HEK293 (cell line): ENCODE measurements around the gene MARK3.

ENCODE experiments used
- CTCF ChIA-PET: fragments of 350-600 bp; formaldehyde crosslinking; extraction: SDS; loops from one replicate; lab custom pipeline; 2021; ENCODE audit warnings: antibody characterized with exemption; lab: Yijun Ruan, JAX
- POLR2A ChIA-PET: fragments of 300-600 bp; formaldehyde crosslinking; extraction: SDS; loops from one replicate; lab custom pipeline; 2020; ENCODE audit warnings: antibody characterized with exemption, inconsistent platforms; lab: Yijun Ruan, JAX
- H3K27ac ChIP-seq: fragments of 200-500 bp; sonication (Bioruptor generic); 2 replicates; pipeline ENCODE4 v1.5.1; 2014; ENCODE audit warnings: low read depth, low read length, control low read depth, inconsistent platforms; ENCODE audit errors: extremely low read depth
- H3K36me3 ChIP-seq, 2 experiments: fragments of 200-500 bp in 1 of 2; sonication (Bioruptor generic) in 1 of 2; 1 replicate in 1 of 2; 2 replicates in 1 of 2; pipeline ENCODE4 v1.5.1; 2014 to 2017; ENCODE audit warnings: inconsistent platforms in 2 of 2, low read length in 2 of 2; ENCODE audit not compliant: control insufficient read depth in 2 of 2, insufficient read depth in 1 of 2
- H3K4me1 ChIP-seq: fragments of 200-500 bp; sonication (Bioruptor generic); 2 replicates; pipeline ENCODE4 v1.5.1; 2014; ENCODE audit warnings: mild to moderate bottlenecking, low read length, inconsistent platforms; ENCODE audit not compliant: control insufficient read depth, insufficient read depth
- H3K4me3 ChIP-seq: 2 replicates; pipeline ENCODE4 v1.5.1; 2011; ENCODE audit warnings: low read depth, mild to moderate bottlenecking, control low read depth, low read length, moderate library complexity
- H3K9me3 ChIP-seq: fragments of 200-500 bp; sonication (Bioruptor generic); 2 replicates; pipeline ENCODE4 v1.5.1; 2014; ENCODE audit warnings: low read depth, low read length, inconsistent platforms; ENCODE audit not compliant: control insufficient read depth, insufficient read depth
- KLF1 ChIP-seq: fragments of 450-650 bp; formaldehyde crosslinking; IDR thresholded peaks from 2 replicates; pipeline ENCODE4 v1.5.1; 2016; ENCODE audit warnings: missing biosample characterization, missing genetic modification characterization
- MYNN ChIP-seq: fragments of 450-650 bp; formaldehyde crosslinking; IDR thresholded peaks from 2 replicates; pipeline ENCODE4 v1.5.1; 2016; ENCODE audit warnings: missing biosample characterization, missing genetic modification characterization, borderline replicate concordance
- ZBTB6 ChIP-seq: fragments of 450-650 bp; formaldehyde crosslinking; IDR thresholded peaks from 2 replicates; pipeline ENCODE4 v1.5.1; 2017; ENCODE audit warnings: missing biosample characterization, missing genetic modification characterization
- ZBTB7A ChIP-seq: fragments of 450-650 bp; formaldehyde crosslinking; IDR thresholded peaks from 2 replicates; pipeline ENCODE4 v1.5.1; 2016; ENCODE audit warnings: low read depth, missing biosample characterization, missing genetic modification characterization
- ZNF157 ChIP-seq: fragments of 450-650 bp; formaldehyde crosslinking; IDR thresholded peaks from 2 replicates; pipeline ENCODE4 v1.5.1; 2016; ENCODE audit warnings: missing biosample characterization, missing genetic modification characterization
- ZNF266 ChIP-seq: fragments of 450-650 bp; formaldehyde crosslinking; IDR thresholded peaks from 2 replicates; pipeline ENCODE4 v1.5.1; 2016; ENCODE audit warnings: missing biosample characterization, missing genetic modification characterization, low read depth
- ZNF274 ChIP-seq, 2 experiments: fragments of 200-500 bp in 1 of 2; fragments of 450-650 bp in 1 of 2; sonication (Bioruptor generic) in 1 of 2; formaldehyde crosslinking in 1 of 2; IDR thresholded peaks; 2 replicates each; pipeline versions ENCODE4 v1.5.1 to v1.6.1; 2014 to 2016; ENCODE audit warnings: borderline replicate concordance in 1 of 2, inconsistent platforms in 1 of 2, low read length in 1 of 2, missing biosample characterization in 1 of 2, missing genetic modification characterization in 1 of 2
- ZNF324 ChIP-seq: fragments of 450-650 bp; formaldehyde crosslinking; IDR thresholded peaks from 2 replicates; pipeline ENCODE4 v1.5.1; 2016; ENCODE audit warnings: missing biosample characterization, missing genetic modification characterization
- ZNF341 ChIP-seq: fragments of 450-650 bp; formaldehyde crosslinking; IDR thresholded peaks from 2 replicates; pipeline ENCODE4; 2016; ENCODE audit warnings: low read depth, missing biosample characterization, missing genetic modification characterization
- ZNF391 ChIP-seq: fragments of 450-650 bp; formaldehyde crosslinking; IDR thresholded peaks from 2 replicates; pipeline ENCODE4 v1.5.1; 2016; ENCODE audit warnings: low read depth, missing biosample characterization, missing genetic modification characterization, borderline replicate concordance
- ZNF394 ChIP-seq: fragments of 450-650 bp; formaldehyde crosslinking; IDR thresholded peaks from 2 replicates; pipeline ENCODE4 v1.5.1; 2016; ENCODE audit warnings: missing biosample characterization, missing genetic modification characterization, mild to moderate bottlenecking, moderate library complexity, borderline replicate concordance
- ZNF513 ChIP-seq: fragments of 450-650 bp; IDR thresholded peaks from 2 replicates; pipeline ENCODE4 v1.5.1; 2018; ENCODE audit warnings: missing biosample characterization, missing genetic modification characterization
- ZNF585B ChIP-seq: fragments of 450-650 bp; formaldehyde crosslinking; IDR thresholded peaks from 2 replicates; pipeline ENCODE4 v1.5.1; 2016; ENCODE audit warnings: missing biosample characterization, missing genetic modification characterization
- ZNF670 ChIP-seq: fragments of 450-650 bp; formaldehyde crosslinking; IDR thresholded peaks from 2 replicates; pipeline ENCODE4 v1.5.1; 2016; ENCODE audit warnings: missing biosample characterization, missing genetic modification characterization, low read depth
- ZNF777 ChIP-seq: fragments of 450-650 bp; formaldehyde crosslinking; IDR thresholded peaks from 2 replicates; pipeline ENCODE4 v1.5.1; 2017; ENCODE audit warnings: missing biosample characterization, missing genetic modification characterization, borderline replicate concordance
- ZXDB ChIP-seq: fragments of 450-650 bp; formaldehyde crosslinking; IDR thresholded peaks from 2 replicates; pipeline ENCODE4 v1.5.1; 2016; ENCODE audit warnings: missing biosample characterization, missing genetic modification characterization
- TF ChIP-seq, protein P1 (sequence below): fragments of 450-650 bp; formaldehyde crosslinking; IDR thresholded peaks from 2 replicates; pipeline ENCODE4 v1.5.1; 2017; ENCODE audit warnings: missing biosample characterization, missing genetic modification characterization
- TF ChIP-seq, protein P2 (sequence below): fragments of 450-650 bp; formaldehyde crosslinking; IDR thresholded peaks from 2 replicates; pipeline ENCODE4 v1.5.1; 2016; ENCODE audit warnings: missing biosample characterization, missing genetic modification characterization, borderline replicate concordance

The MARK3 gene

DNA sequence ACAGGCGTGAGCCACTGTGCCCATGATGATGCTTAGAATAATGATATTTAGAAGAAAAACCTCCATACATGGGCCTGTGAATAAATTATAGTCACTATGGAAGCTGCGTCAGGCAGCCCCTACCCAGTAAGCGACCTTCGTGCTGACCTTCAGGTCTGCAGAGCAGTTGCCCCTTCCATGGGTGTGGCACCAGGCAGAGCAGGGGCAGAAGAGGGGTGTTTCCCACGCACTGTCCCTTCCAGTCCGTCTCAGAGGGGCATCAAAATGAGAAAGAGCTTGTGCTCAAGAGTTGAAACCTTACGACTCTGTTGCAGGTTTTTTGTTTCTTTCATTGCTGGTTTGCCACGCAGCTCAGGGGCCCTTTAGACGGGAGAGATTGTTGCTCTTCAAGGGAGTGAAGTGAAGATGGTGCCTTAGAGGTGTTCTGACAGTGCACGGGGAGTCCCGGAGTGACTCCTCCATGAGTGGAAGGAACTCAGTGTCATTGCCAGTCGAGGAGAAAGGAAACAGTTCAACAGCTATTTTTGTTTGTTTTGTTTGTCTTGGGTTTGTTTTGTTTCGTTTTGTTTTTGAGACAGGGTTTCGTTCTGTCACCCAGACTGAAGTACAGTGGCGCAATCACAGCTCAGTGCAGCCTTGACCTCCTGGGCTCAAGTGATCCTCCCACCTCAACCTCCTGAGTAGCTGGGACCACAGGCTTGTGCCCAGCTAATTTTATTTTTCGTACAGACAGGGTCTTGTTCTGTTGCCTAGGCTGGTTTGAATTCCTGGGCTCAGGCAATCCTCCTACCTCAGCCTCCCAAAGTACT, 123.5 kb downstream of the MARK3 start (continued):
- TF ChIP-seq, protein P1, sequence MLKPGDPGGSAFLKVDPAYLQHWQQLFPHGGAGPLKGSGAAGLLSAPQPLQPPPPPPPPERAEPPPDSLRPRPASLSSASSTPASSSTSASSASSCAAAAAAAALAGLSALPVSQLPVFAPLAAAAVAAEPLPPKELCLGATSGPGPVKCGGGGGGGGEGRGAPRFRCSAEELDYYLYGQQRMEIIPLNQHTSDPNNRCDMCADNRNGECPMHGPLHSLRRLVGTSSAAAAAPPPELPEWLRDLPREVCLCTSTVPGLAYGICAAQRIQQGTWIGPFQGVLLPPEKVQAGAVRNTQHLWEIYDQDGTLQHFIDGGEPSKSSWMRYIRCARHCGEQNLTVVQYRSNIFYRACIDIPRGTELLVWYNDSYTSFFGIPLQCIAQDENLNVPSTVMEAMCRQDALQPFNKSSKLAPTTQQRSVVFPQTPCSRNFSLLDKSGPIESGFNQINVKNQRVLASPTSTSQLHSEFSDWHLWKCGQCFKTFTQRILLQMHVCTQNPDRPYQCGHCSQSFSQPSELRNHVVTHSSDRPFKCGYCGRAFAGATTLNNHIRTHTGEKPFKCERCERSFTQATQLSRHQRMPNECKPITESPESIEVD (tag by site-specific recombination), result no peak
- TF ChIP-seq ZNF394 (tag by site-specific recombination) (no peak), ZNF266 (tag by site-specific recombination) (no peak), ZBTB7A (tag by site-specific recombination) (no peak), ZNF670 (no peak), MYNN (tag by site-specific recombination) (no peak)
- TF ChIP-seq, all 188 proteins: peak for 0

DNA sequence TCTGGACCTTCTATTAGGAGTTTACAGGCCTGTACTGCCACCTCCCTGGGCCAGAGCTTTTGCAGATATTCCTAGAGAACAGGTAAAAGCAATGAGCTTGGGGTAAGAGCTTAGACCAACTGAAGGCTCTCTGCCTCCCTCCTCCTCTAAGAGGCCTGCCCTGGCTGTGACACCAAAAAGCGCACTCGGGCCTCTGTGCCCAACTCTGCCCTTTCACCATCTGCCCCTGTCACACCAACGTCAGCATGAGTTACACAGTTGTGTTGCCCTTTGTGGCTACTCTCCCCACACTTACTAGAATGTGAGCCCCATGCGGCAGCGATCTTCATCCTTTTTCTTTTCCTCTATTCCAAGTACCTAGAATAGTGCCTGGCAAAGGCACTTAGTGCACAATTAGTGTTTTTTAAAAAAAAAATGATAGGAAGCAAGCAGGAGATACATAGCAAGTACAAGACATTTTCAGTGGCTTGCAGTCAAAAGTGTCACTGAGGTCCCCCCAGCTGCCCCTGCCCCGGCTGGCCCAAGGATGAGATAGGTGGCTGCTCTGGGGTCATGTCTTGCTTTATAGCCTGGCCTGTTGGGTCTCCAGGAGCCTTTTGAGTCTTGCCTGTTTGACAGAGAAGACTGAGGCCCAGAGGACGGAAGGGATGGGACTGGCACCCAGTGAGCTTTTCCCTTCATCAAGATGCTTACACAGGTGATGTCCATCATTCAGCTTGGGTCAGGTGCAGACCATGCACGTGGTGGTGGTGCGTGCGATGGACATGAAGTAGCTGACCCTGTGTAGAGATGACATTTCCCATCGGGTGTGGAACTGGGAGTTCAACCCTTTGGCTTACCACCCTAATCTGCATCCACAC, 124.9 kb downstream of the MARK3 start:
- H3K36me3 ChIP-seq, result peaks cover 3 to 53% of the 10 kb centered on the region in 2 experiments; a peak in 2 of 3 replicates
- CTCF ChIA-PET, result interaction anchor here (0.7 to 1.1 kb wide), 2 partner anchors 9 to 32 kb away, joined by 4 to 5 read pairs; no protein-coding TSS in a partner anchor

DNA sequence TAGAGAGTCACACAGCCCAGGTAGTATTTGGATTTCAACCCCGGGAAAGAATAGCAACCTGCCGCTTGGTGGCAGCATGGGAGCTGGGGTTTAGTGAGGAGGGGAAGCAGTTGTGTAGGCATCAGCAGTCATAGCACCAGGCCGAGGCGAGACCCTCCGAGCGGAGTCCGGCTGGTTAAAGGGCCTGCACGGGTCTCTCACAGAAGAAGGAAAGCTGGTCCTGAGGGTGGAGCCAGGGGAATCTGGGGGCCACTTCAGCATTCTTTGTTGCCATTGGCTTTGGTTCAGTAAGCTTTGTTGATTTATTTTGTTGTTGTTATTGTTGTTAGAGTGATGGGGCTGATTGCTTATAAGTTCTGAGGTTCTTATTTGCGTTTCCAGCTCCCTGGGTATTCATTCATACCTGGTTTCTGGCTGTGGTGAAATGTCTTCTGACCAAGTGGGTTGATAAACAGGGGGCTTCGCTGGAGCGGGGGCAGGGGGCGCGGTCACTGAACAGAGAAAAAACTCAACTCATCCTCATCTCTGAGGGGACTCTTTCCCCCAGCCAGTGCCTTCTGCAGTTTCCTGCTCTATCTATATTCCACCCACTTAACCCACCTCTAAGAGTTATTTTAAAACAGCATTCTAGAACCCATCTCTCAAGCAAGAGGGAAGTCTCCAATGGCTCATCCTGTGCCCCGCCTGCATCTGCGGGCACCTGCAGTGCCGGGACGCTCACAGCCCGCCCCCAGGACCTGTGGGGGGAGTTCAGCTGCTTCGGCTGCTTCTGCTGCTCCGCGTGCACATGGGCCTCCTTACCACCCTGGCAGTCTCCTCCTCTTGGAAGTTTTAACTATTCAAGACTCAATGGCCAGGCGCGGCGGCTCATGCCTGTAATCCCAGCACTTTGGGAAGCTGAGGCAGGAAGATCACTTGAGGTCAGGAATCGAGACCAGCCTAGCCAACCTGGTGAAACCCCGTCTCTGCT, 125.8 kb downstream of the MARK3 start:
- CTCF ChIA-PET, result interaction anchor here (0.7 to 1.6 kb wide), 5 partner anchors 8 to 1591 kb away, joined by 3 to 5 read pairs (median 4); no protein-coding TSS in a partner anchor
- POLR2A ChIA-PET, result interaction anchor here (1.0 kb wide), 1 partner anchor 19 kb away, joined by 3 read pairs; the partner anchor contains the start of gene TRMT61A
- Histone ChIP-seq H3K27ac (no peak overlapping the region), H3K9me3 (no peaks in the 10 kb centered on the region), H3K4me1 (0 out of 2 replicates have a peak, but pooled peaks cover 2% of the 10 kb centered on the region), H3K4me3 (no peak overlapping the region), H3K36me3 (peaks cover 3 to 45% of the 10 kb centered on the region in 2 experiments; a peak in 2 of 3 replicates)
- TF ChIP-seq ZNF777 (tag by site-specific recombination) (no peak), ZNF513 (tag by site-specific recombination) (no peak), ZNF341 (tag by site-specific recombination) (no peak), ZXDB (tag by site-specific recombination) (no peak), ZNF585B (no peak), ZBTB6 (tag by site-specific recombination) (no peak), ZNF324 (tag by site-specific recombination) (no peak)
- TF ChIP-seq, protein P2, sequence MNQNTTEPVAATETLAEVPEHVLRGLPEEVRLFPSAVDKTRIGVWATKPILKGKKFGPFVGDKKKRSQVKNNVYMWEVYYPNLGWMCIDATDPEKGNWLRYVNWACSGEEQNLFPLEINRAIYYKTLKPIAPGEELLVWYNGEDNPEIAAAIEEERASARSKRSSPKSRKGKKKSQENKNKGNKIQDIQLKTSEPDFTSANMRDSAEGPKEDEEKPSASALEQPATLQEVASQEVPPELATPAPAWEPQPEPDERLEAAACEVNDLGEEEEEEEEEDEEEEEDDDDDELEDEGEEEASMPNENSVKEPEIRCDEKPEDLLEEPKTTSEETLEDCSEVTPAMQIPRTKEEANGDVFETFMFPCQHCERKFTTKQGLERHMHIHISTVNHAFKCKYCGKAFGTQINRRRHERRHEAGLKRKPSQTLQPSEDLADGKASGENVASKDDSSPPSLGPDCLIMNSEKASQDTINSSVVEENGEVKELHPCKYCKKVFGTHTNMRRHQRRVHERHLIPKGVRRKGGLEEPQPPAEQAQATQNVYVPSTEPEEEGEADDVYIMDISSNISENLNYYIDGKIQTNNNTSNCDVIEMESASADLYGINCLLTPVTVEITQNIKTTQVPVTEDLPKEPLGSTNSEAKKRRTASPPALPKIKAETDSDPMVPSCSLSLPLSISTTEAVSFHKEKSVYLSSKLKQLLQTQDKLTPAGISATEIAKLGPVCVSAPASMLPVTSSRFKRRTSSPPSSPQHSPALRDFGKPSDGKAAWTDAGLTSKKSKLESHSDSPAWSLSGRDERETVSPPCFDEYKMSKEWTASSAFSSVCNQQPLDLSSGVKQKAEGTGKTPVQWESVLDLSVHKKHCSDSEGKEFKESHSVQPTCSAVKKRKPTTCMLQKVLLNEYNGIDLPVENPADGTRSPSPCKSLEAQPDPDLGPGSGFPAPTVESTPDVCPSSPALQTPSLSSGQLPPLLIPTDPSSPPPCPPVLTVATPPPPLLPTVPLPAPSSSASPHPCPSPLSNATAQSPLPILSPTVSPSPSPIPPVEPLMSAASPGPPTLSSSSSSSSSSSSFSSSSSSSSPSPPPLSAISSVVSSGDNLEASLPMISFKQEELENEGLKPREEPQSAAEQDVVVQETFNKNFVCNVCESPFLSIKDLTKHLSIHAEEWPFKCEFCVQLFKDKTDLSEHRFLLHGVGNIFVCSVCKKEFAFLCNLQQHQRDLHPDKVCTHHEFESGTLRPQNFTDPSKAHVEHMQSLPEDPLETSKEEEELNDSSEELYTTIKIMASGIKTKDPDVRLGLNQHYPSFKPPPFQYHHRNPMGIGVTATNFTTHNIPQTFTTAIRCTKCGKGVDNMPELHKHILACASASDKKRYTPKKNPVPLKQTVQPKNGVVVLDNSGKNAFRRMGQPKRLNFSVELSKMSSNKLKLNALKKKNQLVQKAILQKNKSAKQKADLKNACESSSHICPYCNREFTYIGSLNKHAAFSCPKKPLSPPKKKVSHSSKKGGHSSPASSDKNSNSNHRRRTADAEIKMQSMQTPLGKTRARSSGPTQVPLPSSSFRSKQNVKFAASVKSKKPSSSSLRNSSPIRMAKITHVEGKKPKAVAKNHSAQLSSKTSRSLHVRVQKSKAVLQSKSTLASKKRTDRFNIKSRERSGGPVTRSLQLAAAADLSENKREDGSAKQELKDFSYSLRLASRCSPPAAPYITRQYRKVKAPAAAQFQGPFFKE (tag by site-specific recombination), result no peak

More for the DNA sequence above, 124.9 kb downstream of the MARK3 start:
- no peak overlapping the region for H3K27ac ChIP-seq
- H3K9me3 ChIP-seq, result no peaks in the 10 kb centered on the region
- TF ChIP-seq KLF1 (tag by site-specific recombination) (no peak), ZNF274 (IDR thresholded peaks at IDR 0.05; ENCODE audit: low read length) (no peak), ZNF274 (tag by site-specific recombination; IDR thresholded peaks at IDR 0.05; ENCODE audit: borderline replicate concordance) (no peak), ZNF157 (tag by site-specific recombination) (no peak), ZNF391 (tag by site-specific recombination) (no peak)
- H3K4me3 ChIP-seq, result no peak overlapping the region
- POLR2A ChIA-PET, result interaction anchor here (1.0 to 1.1 kb wide), 2 partner anchors 13 to 20 kb away, joined by 3 read pairs; partner anchors contain the start of genes CKB and TRMT61A
- 0 out of 2 replicates have a peak, but pooled peaks cover 2% of the 10 kb centered on the region for H3K4me1 ChIP-seq
